HG03175 (cell line): Measurements from ENCODE around the gene GBP1.
"Not testable (repeated sequence)": the region's sequence is repeated elsewhere in the genome, so short reads cannot be mapped to it uniquely, and the experiment has no call there.

Experiments
- ATAC-seq: cut with Tn5 transposase; IDR thresholded peaks from one replicate; pipeline ENCODE4 v1.9.1; 2021; ENCODE audit warnings: mild to moderate bottlenecking, moderate library complexity; ENCODE audit not compliant: unreplicated experiment

Gene GBP1

DNA sequence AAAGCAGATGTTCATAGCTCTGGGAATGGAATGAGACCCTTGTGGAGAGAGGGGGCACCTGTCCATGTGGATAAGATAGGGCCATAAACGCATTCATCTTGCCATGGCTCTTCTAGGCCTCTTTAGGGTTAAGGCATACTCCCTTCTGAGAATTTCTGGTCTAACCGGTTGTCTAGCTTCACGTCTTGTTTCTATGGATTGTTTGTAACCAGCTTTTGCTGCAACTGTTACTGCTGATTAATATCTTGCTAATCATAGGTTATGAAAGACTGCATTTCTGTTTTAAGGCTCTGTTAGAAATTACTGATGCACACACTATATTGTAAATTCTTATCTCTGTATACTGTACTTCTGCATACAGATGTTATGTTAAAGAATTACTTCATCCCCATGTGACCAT lies 46.7 kb downstream of the GBP1 start:
- not testable (repeated sequence) for ATAC-seq

DNA sequence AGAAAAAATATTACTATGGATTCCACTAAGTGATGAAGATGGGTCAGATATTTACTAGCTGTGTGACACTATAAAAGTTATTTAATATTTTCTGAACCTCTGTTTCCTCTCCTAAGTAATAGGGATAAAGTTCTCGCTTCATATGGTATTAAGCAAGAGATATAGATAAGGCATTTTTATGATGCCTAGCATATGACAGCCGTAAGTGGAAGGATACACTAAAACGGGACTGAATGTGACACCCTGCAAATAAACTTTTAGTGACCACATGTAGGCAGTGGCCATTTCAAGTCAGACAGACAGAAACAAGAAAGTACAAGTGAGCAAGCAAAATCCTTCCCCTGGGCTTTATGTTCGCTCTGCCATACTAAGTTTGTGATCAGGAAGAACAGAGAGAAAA lies 56.5 kb downstream of the GBP1 start:
- no peak for ATAC-seq

DNA sequence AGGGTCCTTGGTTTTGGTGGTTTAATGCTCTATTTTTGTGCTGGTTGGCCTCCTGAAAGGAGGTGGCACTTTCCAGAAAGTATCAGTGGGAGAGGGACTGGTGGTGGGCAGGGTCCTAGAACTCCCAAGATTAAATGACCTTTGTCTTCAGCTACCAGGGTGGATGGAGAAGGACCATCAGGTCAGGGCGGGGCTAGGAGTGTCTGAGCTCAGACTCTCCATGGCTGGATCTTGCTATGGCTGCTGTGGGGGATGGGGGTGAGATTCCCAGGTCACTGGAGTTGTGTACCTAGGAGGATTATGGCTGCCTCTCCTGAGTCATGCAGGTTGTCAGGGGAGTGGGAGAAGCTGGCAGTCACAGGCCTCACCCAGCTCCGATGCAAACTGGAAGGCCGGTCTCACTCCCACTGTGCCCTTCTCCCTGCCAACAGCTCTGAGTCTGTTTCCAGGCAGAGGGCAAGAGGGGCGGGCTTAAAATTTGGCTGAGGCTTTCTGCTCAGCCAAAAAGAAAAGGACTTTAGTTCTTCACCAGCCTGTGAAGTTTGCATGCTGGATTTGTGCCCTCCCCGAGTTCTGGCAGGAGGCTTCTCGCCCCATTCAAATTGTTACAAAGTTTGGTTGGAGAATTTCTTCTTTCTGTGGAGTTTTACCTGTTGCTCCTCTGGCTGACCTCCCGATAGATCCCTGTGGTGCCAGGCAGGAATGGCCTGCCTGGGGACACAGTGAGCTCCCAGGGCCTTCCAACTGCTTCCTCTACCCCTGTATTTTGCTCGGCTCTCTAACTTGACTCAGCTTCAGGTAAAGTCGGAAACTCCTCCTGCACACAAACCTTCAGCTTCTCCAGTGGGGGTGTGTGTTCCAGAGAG lies 59.5 kb downstream of the GBP1 start:
- ATAC-seq = no peak
